BLaER1 (cell line): ENCODE data around the gene DOCK2.
"Not testable (repeated sequence)": the region's sequence is repeated elsewhere in the genome, so short reads cannot be mapped to it uniquely, and the experiment has no call there.

Experiments used
- H3K27ac ChIP-seq: shearing (Covaris generic); formaldehyde crosslinking; 2 replicates; pipeline ENCODE4 v1.8.1; 2022
- H3K27me3 ChIP-seq: shearing (Covaris generic); formaldehyde crosslinking; 2 replicates; pipeline ENCODE4 v1.8.1; 2022
- H3K36me3 ChIP-seq: shearing (Covaris generic); formaldehyde crosslinking; 2 replicates; pipeline ENCODE4 v1.8.1; 2022
- H3K4me1 ChIP-seq: shearing (Covaris generic); formaldehyde crosslinking; 2 replicates; pipeline ENCODE4 v1.8.1; 2022
- H3K4me2 ChIP-seq: shearing (Covaris generic); formaldehyde crosslinking; 2 replicates; pipeline ENCODE4 v1.8.1; 2022
- H3K4me3 ChIP-seq: shearing (Covaris generic); formaldehyde crosslinking; 2 replicates; pipeline ENCODE4 v1.8.1; 2022
- H3K9ac ChIP-seq: shearing (Covaris generic); formaldehyde crosslinking; 2 replicates; pipeline ENCODE4 v1.8.1; 2022
- H3K9me3 ChIP-seq: shearing (Covaris generic); formaldehyde crosslinking; 2 replicates; pipeline ENCODE4 v1.8.1; 2022
- H4K20me1 ChIP-seq: shearing (Covaris generic); formaldehyde crosslinking; 2 replicates; pipeline ENCODE4 v1.8.1; 2022
- Cebpa-rat ChIP-seq: shearing (Covaris generic); IDR thresholded peaks from 2 replicates; pipeline ENCODE4 v1.8.1; 2022

DOCK2 gene

GRCh38 chr5:169652057-169652456 lies 15.0 kb downstream of the DOCK2 start:
- Histone ChIP-seq H3K27ac (no peak overlapping the region), H3K4me2 (no peak overlapping the region), H3K9me3 (no peaks in the 10 kb centered on the region), H3K4me3 (no peak overlapping the region), H4K20me1 (peaks cover 73% of the 10 kb centered on the region), H3K27me3 (no peaks in the 10 kb centered on the region), H3K36me3 (peaks cover 67% of the 10 kb centered on the region), H3K9ac (no peak overlapping the region), H3K4me1 (peaks cover 36% of the 10 kb centered on the region)
- TF ChIP-seq Cebpa-rat = no peak

DNA sequence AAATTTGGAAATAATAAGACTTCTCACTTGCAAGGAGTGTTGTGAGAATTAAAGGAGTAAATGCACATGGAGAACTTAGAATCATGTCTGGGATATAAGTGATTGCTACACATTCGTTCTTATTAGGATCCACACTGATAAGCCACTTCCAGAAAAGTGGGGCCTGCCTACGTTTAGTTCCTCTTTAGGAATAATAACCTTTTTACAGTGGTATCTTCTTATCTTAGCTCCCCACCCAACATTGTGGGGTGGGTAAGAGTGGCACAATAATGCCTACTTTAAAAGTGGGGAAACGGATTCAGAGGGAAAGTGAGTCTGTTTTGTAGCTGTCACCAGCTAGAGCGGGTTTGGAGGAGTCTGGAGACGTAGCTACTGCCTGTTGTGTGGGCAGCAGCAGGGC lies 16.0 kb downstream of the DOCK2 start:
- Histone ChIP-seq H3K27ac (no peak overlapping the region), H3K4me3 (no peak overlapping the region), H3K9ac (no peak overlapping the region), H4K20me1 (peaks cover 62% of the 10 kb centered on the region), H3K27me3 (no peaks in the 10 kb centered on the region), H3K4me1 (peaks cover 26% of the 10 kb centered on the region), H3K36me3 (peaks cover 74% of the 10 kb centered on the region), H3K9me3 (no peaks in the 10 kb centered on the region), H3K4me2 (no peak overlapping the region)
- no peak for TF ChIP-seq Cebpa-rat

DNA sequence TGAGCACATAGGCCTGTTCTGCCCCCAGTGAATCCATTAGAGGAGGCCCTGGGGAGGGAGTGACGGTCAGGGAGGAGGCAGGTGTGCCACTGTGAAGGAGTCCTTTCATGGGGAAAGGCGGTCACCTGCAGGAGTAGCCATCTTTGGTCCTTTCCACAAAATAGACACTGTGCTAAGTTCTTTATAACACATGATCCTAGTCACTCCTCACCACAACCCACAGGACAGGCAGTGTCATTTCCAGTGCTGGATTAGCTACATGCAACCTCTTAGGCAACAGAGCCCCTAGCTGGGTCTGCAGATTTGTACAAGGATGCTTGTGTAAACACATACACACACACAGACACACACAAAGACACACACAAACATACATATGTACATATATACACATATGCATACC lies 18.3 kb downstream of the DOCK2 start:
- Histone ChIP-seq H3K36me3 (peaks cover 74% of the 10 kb centered on the region), H3K27ac (no peak overlapping the region), H4K20me1 (peaks cover 47% of the 10 kb centered on the region), H3K27me3 (no peaks in the 10 kb centered on the region), H3K9ac (no peak overlapping the region), H3K4me3 (no peak overlapping the region), H3K4me1 (peaks cover 13% of the 10 kb centered on the region), H3K9me3 (no peaks in the 10 kb centered on the region), H3K4me2 (no peak overlapping the region)
- no peak for TF ChIP-seq Cebpa-rat

DNA sequence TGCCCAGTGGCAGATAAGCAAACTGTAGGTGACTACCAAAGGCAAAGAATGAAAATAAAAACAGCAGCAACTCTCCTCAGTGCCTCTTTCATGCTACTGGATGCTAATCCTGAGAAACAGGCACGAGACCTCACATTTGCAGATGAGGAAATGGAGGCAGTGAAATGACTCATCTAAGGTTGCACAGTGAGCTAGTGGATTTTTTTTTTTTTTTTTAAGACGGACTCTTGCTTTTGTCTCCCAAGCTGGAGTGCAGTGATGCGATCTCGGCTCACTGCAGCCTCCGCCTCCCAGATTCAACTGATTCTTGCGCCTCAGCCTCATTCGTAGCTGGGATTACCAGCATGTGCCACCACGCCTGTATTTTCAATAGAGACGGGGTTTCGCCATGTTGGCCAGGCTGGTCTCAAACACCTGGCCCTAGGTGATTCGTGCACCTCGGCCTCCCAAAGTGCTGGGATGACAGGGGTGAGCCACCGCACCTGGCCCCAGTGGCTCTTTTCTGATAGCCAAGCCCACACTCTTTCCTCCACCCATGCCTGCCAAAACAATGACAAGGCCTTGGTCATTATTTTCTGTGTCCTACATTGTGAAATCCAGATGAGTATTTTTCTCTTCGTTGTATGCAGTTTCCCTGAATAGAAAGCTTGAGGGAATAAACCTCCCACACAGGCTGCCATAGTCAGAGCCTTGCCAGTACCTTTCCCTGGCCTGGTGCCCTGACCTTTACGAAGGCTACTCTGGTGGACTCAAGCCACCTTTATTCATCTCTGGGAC lies 19.2 kb downstream of the DOCK2 start:
- TF ChIP-seq Cebpa-rat = no peak
- Histone ChIP-seq H3K4me3 (no peak overlapping the region), H3K27me3 (no peaks in the 10 kb centered on the region), H3K4me2 (no peak overlapping the region), H4K20me1 (peaks cover 39% of the 10 kb centered on the region), H3K27ac (no peak overlapping the region), H3K9me3 (no peaks in the 10 kb centered on the region; the same call in 1 of the 2 replicates), H3K9ac (no peak overlapping the region), H3K36me3 (peaks cover 77% of the 10 kb centered on the region), H3K4me1 (peaks cover 4% of the 10 kb centered on the region)

GRCh38 chr5:169657127-169657526 lies 20.1 kb downstream of the DOCK2 start:
- H3K9ac ChIP-seq = no peak overlapping the region
- no peaks in the 10 kb centered on the region for H3K27me3 ChIP-seq
- H3K9me3 ChIP-seq = peaks cover 8% of the 10 kb centered on the region
- no peak overlapping the region for H3K4me2 ChIP-seq
- H3K36me3 ChIP-seq = peaks cover 78% of the 10 kb centered on the region
- H3K27ac ChIP-seq = no peak overlapping the region
- no peak overlapping the region for H3K4me3 ChIP-seq
- no peak for TF ChIP-seq Cebpa-rat
- no peaks in the 10 kb centered on the region; the same call in 1 of the 2 replicates for H3K4me1 ChIP-seq
- peaks cover 31% of the 10 kb centered on the region for H4K20me1 ChIP-seq

- not testable (repeated sequence) for H3K27ac ChIP-seq, H3K4me3 ChIP-seq, H3K4me1 ChIP-seq, H3K9ac ChIP-seq, H3K27me3 ChIP-seq, H4K20me1 ChIP-seq, H3K4me2 ChIP-seq
- H3K9me3 ChIP-seq = peaks cover 33% of the 10 kb centered on the region
- peaks cover 58% of the 10 kb centered on the region for H3K36me3 ChIP-seq
Observed at GRCh38 chr5:169662451-169662850, 25.4 kb downstream of the DOCK2 start.

- H3K27me3 ChIP-seq = no peaks in the 10 kb centered on the region
- H3K9me3 ChIP-seq = peaks cover 33% of the 10 kb centered on the region
- H3K9ac ChIP-seq = no peak overlapping the region
- H4K20me1 ChIP-seq = peaks cover 21% of the 10 kb centered on the region
- peaks cover 8% of the 10 kb centered on the region; the same call in 1 of the 2 replicates for H3K4me1 ChIP-seq
- H3K4me3 ChIP-seq = no peak overlapping the region
- no peak for TF ChIP-seq Cebpa-rat
- H3K27ac ChIP-seq = no peak overlapping the region
- H3K36me3 ChIP-seq = peaks cover 54% of the 10 kb centered on the region
- H3K4me2 ChIP-seq = no peak overlapping the region
Observed at GRCh38 chr5:169663537-169663936, 26.5 kb downstream of the DOCK2 start.

DNA sequence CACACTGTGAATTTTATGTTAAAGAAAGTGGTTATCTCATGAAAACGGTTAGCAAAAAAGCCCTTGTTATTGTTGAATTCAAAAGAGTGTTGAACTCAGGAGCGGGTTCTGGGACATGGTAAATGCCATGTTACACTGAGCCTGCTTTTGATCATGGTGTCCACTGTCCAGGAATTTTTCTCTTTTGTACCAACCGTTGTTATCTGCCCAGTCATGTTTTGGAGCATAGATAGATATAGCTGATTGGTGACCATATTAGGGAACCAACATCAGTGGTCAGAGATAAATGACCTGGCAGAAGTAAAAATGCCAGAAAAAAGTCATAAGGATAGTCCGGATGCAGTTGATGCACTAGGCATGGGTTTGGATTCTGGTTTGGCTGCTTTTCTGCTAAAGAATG lies 29.3 kb downstream of the DOCK2 start:
- Histone ChIP-seq H3K27me3 (no peaks in the 10 kb centered on the region), H4K20me1 (peaks cover 38% of the 10 kb centered on the region), H3K4me3 (no peak overlapping the region), H3K27ac (no peak overlapping the region), H3K9ac (no peak overlapping the region), H3K4me2 (no peak overlapping the region), H3K4me1 (peaks cover 8% of the 10 kb centered on the region; the same call in 1 of the 2 replicates), H3K9me3 (peaks cover 32% of the 10 kb centered on the region), H3K36me3 (peaks cover 46% of the 10 kb centered on the region)
- no peak for TF ChIP-seq Cebpa-rat

- peaks cover 38% of the 10 kb centered on the region for H4K20me1 ChIP-seq
- H3K4me2 ChIP-seq = no peak overlapping the region
- H3K9me3 ChIP-seq = peaks cover 15% of the 10 kb centered on the region
- no peaks in the 10 kb centered on the region for H3K27me3 ChIP-seq
- H3K36me3 ChIP-seq = peaks cover 46% of the 10 kb centered on the region
- H3K9ac ChIP-seq = no peak overlapping the region
- no peak overlapping the region for H3K4me3 ChIP-seq
- H3K4me1 ChIP-seq = peaks cover 8% of the 10 kb centered on the region; the same call in 1 of the 2 replicates
- TF ChIP-seq Cebpa-rat = no peak
- H3K27ac ChIP-seq = no peak overlapping the region
Observed at GRCh38 chr5:169667896-169668674, 31.0 kb downstream of the DOCK2 start.

- H3K4me3 ChIP-seq = no peak overlapping the region
- H3K27me3 ChIP-seq = no peaks in the 10 kb centered on the region
- no peak overlapping the region for H3K27ac ChIP-seq
Observed at GRCh38 chr5:169668732-169669131, 31.7 kb downstream of the DOCK2 start.

More at GRCh38 chr5:169668732-169669131, 31.7 kb downstream of the DOCK2 start:
- Histone ChIP-seq H3K4me1 (peaks cover 2% of the 10 kb centered on the region; the same call in 1 of the 2 replicates), H3K9ac (no peak overlapping the region), H3K9me3 (peaks cover 9% of the 10 kb centered on the region), H3K4me2 (no peak overlapping the region), H3K36me3 (peaks cover 45% of the 10 kb centered on the region), H4K20me1 (peaks cover 38% of the 10 kb centered on the region)
- no peak for TF ChIP-seq Cebpa-rat
